ENCODE measurements around the gene STK32C.
"Not testable (repeated sequence)": the region's sequence is repeated elsewhere in the genome, so short reads cannot be mapped to it uniquely, and the experiment has no call there.

STK32C gene

GRCh38 chr10:132299371-132300336 lies 8.1 kb downstream of the STK32C start:
- DNase-seq: no peak

DNA sequence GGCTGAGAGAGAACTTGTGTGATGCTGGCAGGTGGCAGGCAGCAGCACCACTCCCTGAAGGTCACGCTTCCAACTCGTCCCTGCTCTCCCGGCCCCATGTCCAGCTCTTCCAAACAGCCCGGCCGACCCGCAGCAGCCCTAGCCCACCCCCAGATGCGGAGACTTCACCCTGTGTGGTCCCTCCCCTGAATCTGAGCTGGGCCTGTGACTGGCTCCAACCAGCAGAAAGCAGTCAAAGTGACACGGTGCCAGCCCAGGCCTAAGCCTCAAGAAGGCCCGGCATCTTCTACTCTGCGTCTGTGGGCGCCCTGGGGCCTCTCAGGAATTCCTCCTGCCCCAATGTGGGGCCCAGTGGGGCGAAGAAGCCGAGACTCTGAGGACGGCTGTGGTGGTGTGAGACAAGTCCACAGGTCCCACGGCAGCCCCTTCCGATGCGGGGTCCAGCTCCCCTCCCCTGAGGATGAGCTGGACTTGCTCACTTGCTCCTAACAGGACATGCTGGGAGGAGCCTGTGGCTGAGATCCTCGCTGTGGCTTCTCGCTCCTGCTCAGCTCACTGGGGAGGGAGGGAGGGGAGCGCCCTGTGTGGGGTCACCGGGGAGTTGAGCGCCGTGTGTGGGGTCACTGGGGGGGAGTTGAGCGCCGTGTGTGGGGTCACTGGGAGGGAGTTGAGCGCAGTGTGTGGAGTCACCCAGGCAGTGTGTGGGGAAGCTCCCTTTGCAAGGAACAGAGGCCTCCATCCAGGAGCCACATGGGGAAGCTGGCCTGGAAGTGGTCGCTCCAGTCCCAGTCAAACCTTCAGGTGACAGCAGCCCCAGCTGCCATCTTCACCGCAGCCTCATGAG lies 9.5 kb downstream of the STK32C start:
- DNase-seq: no peak

- no peak for DNase-seq
Observed at GRCh38 chr10:132297526-132297925, 10.2 kb downstream of the STK32C start.

GRCh38 chr10:132296666-132297443 lies 10.9 kb downstream of the STK32C start:
- DNase-seq: no peak

DNA sequence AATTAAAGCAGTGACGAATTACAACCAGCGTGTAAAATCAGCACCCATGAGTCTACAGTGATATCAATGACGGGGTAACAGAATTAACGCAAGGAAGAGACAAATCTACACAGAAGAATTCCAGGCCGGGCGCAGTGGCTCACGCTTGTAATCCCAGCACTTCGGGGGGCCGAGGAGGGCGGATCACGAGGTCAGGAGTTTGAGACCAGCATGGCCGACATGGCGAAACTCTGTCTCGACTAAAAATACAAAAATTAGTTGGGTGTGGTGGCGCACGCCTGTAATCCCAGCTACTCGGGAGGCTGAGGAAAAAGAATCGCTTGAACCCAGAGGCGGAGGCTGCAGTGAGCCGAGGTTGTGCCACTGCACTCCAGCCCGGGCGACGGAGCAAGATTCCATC lies 12.3 kb downstream of the STK32C start:
- DNase-seq: not testable (repeated sequence)

DNA sequence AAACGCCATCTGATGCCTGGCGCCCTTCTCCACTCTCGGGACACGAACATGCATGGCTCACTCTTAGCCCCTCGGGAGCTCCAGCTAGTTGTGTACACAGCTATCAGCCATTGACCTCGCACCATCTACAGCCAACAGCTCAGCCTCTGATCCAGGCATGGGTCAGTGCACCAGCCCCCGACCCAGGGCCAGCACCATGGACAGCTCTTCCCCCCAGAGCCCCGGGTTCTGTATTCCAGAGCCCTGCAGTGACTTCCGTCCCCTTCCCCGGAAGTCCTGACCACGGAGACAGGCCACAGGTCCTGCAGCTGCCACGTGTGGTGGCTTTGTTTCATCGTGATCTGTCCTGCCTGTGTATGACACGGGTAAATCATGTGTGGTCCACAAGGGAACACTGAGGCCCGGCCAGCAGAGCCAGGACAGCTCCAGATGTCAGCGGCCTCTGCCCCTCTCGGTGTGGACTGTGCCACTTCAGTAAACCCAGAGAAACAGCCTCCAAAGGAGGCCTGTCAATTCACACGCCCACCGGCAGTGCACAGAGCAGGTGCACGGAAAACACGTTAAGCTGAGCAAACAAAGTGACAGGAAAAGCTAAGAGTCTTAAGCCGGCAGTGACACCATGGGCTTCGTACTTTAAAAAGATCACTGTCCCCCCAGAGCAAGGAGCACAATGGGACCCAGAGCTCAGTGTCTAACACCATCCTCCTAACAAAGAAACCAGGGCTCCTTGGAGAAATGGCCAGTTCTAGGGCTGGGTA lies 13.0 kb downstream of the STK32C start:
- no peak for DNase-seq

DNA sequence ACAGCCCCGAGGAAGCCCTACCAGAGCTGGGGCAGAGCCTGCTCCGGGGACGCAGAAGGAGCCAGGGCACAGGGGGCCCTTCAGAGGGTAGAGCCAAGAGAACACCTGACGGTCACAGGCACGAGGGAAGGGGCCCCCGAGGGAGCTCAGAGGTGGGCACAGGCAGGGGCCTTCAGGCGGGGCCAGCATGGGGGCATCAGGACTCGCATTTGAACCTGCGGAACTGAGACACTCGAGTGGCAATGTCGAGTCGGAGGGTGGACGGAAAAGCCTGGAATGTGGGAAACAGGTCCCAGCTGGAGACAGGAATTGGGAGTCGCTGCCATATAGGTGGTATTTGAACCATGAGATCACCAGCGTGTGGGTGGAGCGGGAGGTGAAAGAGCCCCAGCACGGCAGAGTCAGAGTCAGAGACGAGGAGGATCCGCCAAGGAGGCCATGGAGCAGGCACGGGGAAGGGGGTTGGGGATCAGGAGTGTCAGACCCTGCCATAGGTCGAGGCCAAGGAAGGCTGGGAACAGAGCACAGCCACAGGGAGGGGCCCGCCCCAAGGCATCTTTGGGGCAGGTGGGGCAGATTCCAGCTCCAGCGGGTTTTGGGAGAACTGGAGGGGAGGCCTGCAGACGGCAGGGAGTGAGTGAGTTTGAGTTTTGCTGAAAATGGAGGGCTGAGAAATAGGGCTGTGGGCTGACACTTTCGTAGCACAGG lies 13.8 kb downstream of the STK32C start:
- DNase-seq: no peak

- DNase-seq: no peak
Observed at GRCh38 chr10:132293201-132293812, 14.4 kb downstream of the STK32C start.

DNA sequence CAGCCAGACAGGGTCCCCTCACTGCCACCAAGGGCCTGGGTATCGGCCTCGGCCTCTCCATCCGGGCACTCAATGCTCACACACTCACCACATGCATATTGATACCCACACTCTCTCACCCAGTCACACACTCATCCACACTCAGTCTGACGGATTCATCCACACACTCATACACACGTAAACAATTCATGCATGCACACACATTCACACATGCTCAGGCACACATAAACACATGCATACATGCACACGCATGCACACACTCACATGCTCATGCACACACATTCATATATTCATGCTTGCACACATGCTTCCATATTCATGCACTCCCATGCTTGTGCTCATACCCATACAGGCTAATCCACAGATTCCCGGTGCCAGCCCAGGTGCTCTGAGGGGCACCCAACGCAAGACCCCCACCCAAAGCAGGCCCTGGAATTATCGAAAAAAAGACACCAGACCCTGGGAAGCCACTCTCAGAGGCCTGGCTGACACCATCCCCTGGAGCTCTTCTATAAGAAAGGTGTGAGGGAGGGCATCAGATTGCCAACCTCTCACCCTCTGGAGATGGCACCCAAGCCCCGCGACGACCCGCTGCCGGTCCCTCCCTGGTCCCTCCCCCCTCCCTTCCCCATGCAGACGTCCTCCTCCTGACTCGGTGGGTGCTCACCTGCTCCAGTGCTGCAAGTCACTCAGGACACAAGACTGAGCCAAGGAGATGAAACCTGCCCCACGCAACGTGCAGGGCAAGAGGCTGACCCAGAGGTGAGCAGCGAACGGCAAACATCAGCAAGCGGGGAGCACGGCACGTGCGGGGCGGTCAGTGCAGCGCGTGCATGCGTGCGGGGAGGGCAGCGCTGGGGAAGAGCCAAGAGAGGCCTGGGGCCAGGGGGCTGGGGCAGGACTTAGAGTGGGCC lies 15.2 kb downstream of the STK32C start:
- DNase-seq: no peak

DNA sequence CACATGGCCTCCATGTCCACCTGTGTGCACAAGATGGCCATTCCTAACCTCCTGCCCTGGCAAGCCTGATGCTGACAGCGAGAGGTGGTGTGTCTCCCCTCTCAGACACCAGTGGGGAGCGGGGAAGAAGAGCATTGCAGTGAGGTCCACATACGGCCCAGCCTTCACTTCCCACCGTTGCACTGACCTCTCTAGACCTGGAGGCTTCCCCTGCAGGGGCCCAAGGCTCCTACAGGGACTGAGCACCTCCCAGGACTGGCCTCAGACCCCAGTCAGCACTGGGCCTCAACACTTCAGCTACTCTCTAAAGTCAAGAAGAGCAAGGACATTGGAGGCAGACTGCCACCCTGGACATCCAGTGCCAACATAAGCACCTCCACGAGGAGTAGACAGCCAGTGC lies 15.9 kb downstream of the STK32C start:
- DNase-seq: no peak

GRCh38 chr10:132290631-132291030 lies 17.1 kb downstream of the STK32C start:
- DNase-seq: no peak

DNA sequence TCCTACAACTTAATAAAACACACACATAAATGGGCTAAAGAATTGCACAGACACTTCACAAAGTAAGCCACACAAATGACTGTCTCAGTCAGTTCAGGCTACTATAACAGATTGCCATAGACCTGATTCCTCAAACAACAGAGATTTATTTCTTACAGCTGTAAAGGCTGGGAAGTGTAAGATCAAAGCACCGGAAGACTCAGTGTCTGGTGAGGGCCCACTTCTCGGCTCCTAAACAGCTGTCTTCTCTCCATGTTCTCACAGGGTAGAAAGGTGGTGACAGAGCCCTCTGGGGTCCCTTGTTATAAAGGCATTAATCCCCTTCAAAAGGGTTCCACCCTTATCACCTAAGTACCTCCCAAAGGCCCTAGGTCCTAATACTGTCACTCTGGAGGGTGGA lies 18.3 kb downstream of the STK32C start:
- DNase-seq: no peak

DNA sequence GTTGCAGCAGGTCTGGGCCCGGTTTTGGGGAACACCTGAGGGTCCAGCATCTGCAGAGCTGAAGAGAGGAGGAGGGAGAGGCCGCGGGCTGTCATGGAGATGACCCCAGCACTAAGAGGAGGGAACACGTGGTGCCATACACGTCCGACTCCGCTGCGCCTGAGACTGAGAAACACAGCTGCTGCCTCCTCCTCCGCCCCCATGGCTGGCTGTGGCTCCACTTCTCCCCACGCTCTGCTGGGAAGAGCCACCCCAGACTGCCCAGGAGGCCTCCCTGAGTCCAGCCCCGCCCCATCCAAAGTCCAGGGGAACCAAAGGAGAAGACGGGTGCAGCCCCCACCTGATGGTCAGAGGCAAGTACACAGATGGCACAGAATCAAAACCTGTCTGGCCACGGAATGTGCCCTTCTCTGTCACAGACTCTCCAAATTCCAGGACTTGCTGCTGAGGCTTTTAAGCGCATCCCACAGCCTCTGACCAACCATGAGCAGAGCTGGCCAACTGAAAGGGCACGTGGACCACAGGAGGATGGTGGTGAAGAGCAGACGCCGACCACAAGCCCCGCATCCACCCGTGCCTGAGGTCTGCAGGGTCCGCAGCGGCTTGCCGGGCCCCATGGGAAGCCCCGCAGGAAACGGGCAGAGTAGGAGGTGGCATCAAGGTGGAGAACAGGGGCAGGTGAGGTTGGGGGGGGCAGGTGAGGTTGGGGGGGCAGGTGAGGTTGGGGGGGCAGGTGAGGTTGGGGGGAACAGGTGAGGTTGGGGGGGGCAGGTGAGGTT lies 24.0 kb downstream of the STK32C start:
- DNase-seq: no peak

GRCh38 chr10:132282667-132283603 lies 24.8 kb downstream of the STK32C start:
- no peak for DNase-seq

DNA sequence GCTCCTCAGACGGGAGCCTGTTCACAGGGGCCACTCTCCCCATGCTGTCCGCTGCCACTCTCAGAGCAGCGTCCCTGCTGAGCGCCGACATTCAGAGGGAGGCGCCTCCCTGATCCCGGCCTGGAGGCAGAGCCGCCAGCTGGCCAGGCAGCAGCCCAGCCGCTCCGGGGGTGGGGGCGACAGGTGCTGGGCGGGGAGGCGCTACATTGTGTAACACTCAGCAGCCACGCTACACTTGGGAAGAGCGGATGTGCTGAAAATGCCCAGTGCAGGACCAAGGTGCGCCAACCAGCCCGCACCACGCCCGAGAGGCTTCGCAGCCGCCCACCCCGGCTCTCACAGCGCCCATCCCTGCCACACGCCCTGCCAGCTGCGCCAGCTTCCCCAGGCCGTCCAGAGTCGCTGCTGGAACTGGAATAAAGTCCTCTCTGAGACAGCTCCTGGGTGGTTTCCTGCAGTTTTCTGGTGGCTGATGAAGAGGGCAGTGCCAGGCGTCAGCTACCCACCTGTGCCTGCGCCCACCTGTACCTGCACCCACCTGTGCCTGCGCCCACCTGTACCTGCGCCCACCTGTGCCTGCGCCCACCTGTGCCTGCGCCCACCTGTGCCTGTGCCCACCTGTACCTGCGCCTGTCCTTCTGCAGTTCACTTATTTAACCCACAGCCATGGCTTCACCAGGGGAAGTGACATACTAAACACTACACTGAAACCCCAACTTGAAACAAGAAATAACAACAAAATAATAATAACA lies 25.7 kb downstream of the STK32C start:
- no peak for DNase-seq

GRCh38 chr10:132280646-132281074 lies 27.1 kb downstream of the STK32C start:
- no peak for DNase-seq

Data from stimulated activated naive CD4-positive, alpha-beta T cell (primary cell).